Activated T-helper 9 cell treated with anti-CD3 and anti-CD28 coated beads, Interleukin-2, amount 50 U/mL, for 16 hours (primary cell): Measurements from ENCODE around the gene ITPR1.

Experiments used
- DNase-seq: peaks from one replicate; pipeline ENCODE4 v3.0.0-alpha.2; 2020; ENCODE audit warnings: low read depth

The ITPR1 gene

GRCh38 chr3:4782095-4782494 is 288.9 kb downstream of the ITPR1 start:
- DNase-seq = no peak

GRCh38 chr3:4785551-4785950 is 292.4 kb downstream of the ITPR1 start:
- no peak for DNase-seq

- DNase-seq = no peak
These were observed 293.3 kb downstream of the ITPR1 start for GRCh38 chr3:4786431-4786830.

GRCh38 chr3:4791358-4791757 is 298.2 kb downstream of the ITPR1 start:
- no peak for DNase-seq

GRCh38 chr3:4793311-4793710 is 300.2 kb downstream of the ITPR1 start:
- no peak for DNase-seq

GRCh38 chr3:4794331-4794730 is 301.2 kb downstream of the ITPR1 start:
- DNase-seq = no peak

- no peak for DNase-seq
These were observed 301.6 kb downstream of the ITPR1 start for GRCh38 chr3:4794798-4795197.

GRCh38 chr3:4795905-4796304 is 302.8 kb downstream of the ITPR1 start:
- no peak for DNase-seq

GRCh38 chr3:4797201-4797705 is 304.1 kb downstream of the ITPR1 start:
- DNase-seq = no peak

GRCh38 chr3:4799266-4800256 is 306.4 kb downstream of the ITPR1 start:
- no peak for DNase-seq

- no peak for DNase-seq
These were observed 307.4 kb downstream of the ITPR1 start for GRCh38 chr3:4800595-4800994.

- no peak for DNase-seq
These were observed 308.7 kb downstream of the ITPR1 start for GRCh38 chr3:4801892-4802291.

GRCh38 chr3:4802903-4803302 is 309.8 kb downstream of the ITPR1 start:
- DNase-seq = no peak

- DNase-seq = no peak
These were observed 311.3 kb downstream of the ITPR1 start for GRCh38 chr3:4804161-4805058.

GRCh38 chr3:4805662-4806061 is 312.5 kb downstream of the ITPR1 start:
- DNase-seq = no peak

- no peak for DNase-seq
These were observed 313.5 kb downstream of the ITPR1 start for GRCh38 chr3:4806535-4807108.

- DNase-seq = no peak
These were observed 314.5 kb downstream of the ITPR1 start for GRCh38 chr3:4807381-4808280.

GRCh38 chr3:4808637-4809036 is 315.5 kb downstream of the ITPR1 start:
- DNase-seq = no peak

GRCh38 chr3:4809922-4810321 is 316.8 kb downstream of the ITPR1 start:
- no peak for DNase-seq

- DNase-seq = no peak
These were observed 319.4 kb downstream of the ITPR1 start for GRCh38 chr3:4812591-4812990.

GRCh38 chr3:4813909-4814304 is 320.8 kb downstream of the ITPR1 start:
- DNase-seq = no peak
